Measurements from ENCODE around the gene HEXIM1. TPM values are rescaled to one million over a fixed set of nuclear protein-coding genes. Genes with fewer than 3 reads are reported as not detected.

The HEXIM1 gene
- total RNA-seq, 1 donor from 2014 or later = 7.1 TPM

GRCh38 chr17:45172232-45172540 is 23.9 kb downstream of the HEXIM1 start:
- DNase-seq (ENCODE audit: low read depth in 2 of 2) = no peak

- no peak for DNase-seq (ENCODE audit: low read depth in 2 of 2)
Measured at GRCh38 chr17:45172541-45173286, 24.4 kb downstream of the HEXIM1 start.

GRCh38 chr17:45175759-45176115 is 27.5 kb downstream of the HEXIM1 start:
- DNase-seq (ENCODE audit: low read depth in 2 of 2) = no peak

- DNase-seq (ENCODE audit: low read depth in 2 of 2) = no peak
Measured at GRCh38 chr17:45177563-45177962, 29.3 kb downstream of the HEXIM1 start.

GRCh38 chr17:45184144-45184543 is 35.9 kb downstream of the HEXIM1 start:
- no peak for DNase-seq (ENCODE audit: low read depth in 2 of 2)

- DNase-seq (ENCODE audit: low read depth in 2 of 2) = no peak
Measured at GRCh38 chr17:45186801-45187354, 38.6 kb downstream of the HEXIM1 start.

- no peak for DNase-seq (ENCODE audit: low read depth in 2 of 2)
Measured at GRCh38 chr17:45189009-45189408, 40.7 kb downstream of the HEXIM1 start.

- no peak for DNase-seq (ENCODE audit: low read depth in 2 of 2)
Measured at GRCh38 chr17:45190503-45191255, 42.4 kb downstream of the HEXIM1 start.

- no peak for DNase-seq (ENCODE audit: low read depth in 2 of 2)
Measured at GRCh38 chr17:45195424-45195823, 47.1 kb downstream of the HEXIM1 start.

GRCh38 chr17:45197108-45197507 is 48.8 kb downstream of the HEXIM1 start:
- DNase-seq (ENCODE audit: low read depth in 2 of 2) = no peak

GRCh38 chr17:45197555-45198334 is 49.5 kb downstream of the HEXIM1 start:
- DNase-seq (ENCODE audit: low read depth in 2 of 2) = peak; percentile 82 to 84

GRCh38 chr17:45200701-45201100 is 52.4 kb downstream of the HEXIM1 start:
- DNase-seq (ENCODE audit: low read depth in 2 of 2) = no peak

GRCh38 chr17:45201457-45201856 is 53.2 kb downstream of the HEXIM1 start:
- no peak for DNase-seq (ENCODE audit: low read depth in 2 of 2)

Other genes with a start within 250 kb of the HEXIM1 start
- 116 and 136 TPM in 2 replicates for gene EFTUD2, start 249.0 kb upstream of the HEXIM1 start, total RNA-seq
- not detected in 2 replicates for gene GFAP, start 233.0 kb upstream of the HEXIM1 start, total RNA-seq
- 0.60 and 1.3 TPM in 2 replicates for gene KIF18B, start 200.7 kb upstream of the HEXIM1 start, total RNA-seq
- gene C1QL1, start 180.2 kb upstream of the HEXIM1 start, total RNA-seq = under 0.01 TPM in 1 of 2 replicates, not detected in the other
- 15.5 and 22.4 TPM in 2 replicates for gene DCAKD, start 96.8 kb upstream of the HEXIM1 start, total RNA-seq
- 42.5 and 61.3 TPM in 2 replicates for gene NMT1, start 87.2 kb upstream of the HEXIM1 start, total RNA-seq
- gene PLCD3, start 16.0 kb upstream of the HEXIM1 start, total RNA-seq = 10.9 and 12.3 TPM in 2 replicates
- gene ACBD4, start 12.8 kb upstream of the HEXIM1 start, total RNA-seq = 3.2 and 3.3 TPM in 2 replicates
- gene HEXIM2, start 13.4 kb downstream of the HEXIM1 start, total RNA-seq = 2.6 and 3.1 TPM in 2 replicates
- 0.65 and 0.79 TPM in 2 replicates for gene FMNL1, start 73.4 kb downstream of the HEXIM1 start, total RNA-seq
- not detected in 2 replicates for gene SPATA32, start 113.6 kb downstream of the HEXIM1 start, total RNA-seq
- gene MAP3K14, start 168.5 kb downstream of the HEXIM1 start, total RNA-seq = 1.1 and 1.8 TPM in 2 replicates

Data from lung microvascular endothelial cell (primary cell).